HCT116 (cell line): ENCODE results near the gene PRKAG2. TPM values are rescaled to one million over a fixed set of nuclear protein-coding genes. Genes with fewer than 3 reads are reported as not detected.

ENCODE experiments used
- ATAC-seq: fragments of 200-7000 bp; cut with Tn5 transposase; 2 replicates; pipeline ENCODE4 v1.9.1; 2020; ENCODE audit warnings: mild to moderate bottlenecking, moderate library complexity
- BruUV-seq: library from RNA; stranded (reverse); fragments of 400-500 nt; replicated peaks from 2 replicates; lab custom pipeline; 2021; lab: Mats Ljungman, UMichigan
- CTCF ChIA-PET: fragments of 300-600 bp; sonication (Branson Sonifier 250); formaldehyde crosslinking; loops from one replicate; lab custom pipeline; 2021; ENCODE audit warnings: antibody characterized with exemption; lab: Charles Lee
- POLR2A ChIA-PET: fragments of 300-600, 350-600 bp; sonication (Branson Sonifier 250); formaldehyde crosslinking; loops from one replicate; lab custom pipeline; 2021; ENCODE audit warnings: antibody characterized with exemption; lab: Charles Lee
- RAD21 ChIA-PET, 2 experiments: fragments of 300-600 bp; sonication (Branson Sonifier 250); formaldehyde crosslinking; loops; one replicate each; lab custom pipeline; 2023; ENCODE audit warnings: low total read pairs in 2 of 2; ENCODE audit not compliant: uncharacterized antibody in 2 of 2, unreplicated experiment in 2 of 2, low non-redundant PET in 1 of 2; lab: Charles Lee
- DNase-seq: peaks from one replicate; pipeline ENCODE4 v3.0.0-alpha.2; 2010; ENCODE audit warnings: low read depth, low spot score
- H2AFZ ChIP-seq: fragments of 200-600 bp; shearing (Covaris generic), sonication (generic); 2 replicates; pipeline ENCODE4 v1.6.1; 2017; ENCODE audit warnings: low read depth, mixed run types, mixed read lengths, antibody characterized with exemption, low read length; ENCODE audit not compliant: poor library complexity, severe bottlenecking
- H3K27ac ChIP-seq: 2 replicates; pipeline ENCODE4 v1.5.1; 2012; ENCODE audit warnings: low read depth, low read length
- H3K27me3 ChIP-seq: fragments of 200-600 bp; sonication (generic); 2 replicates; pipeline ENCODE4 v1.6.1; 2016; ENCODE audit warnings: mixed run types, low read length, mixed read lengths; ENCODE audit not compliant: insufficient read depth
- H3K36me3 ChIP-seq, 2 experiments: fragments of 200-500 bp in 1 of 2; fragments of 200-600 bp in 1 of 2; sonication (Bioruptor generic) in 1 of 2; sonication (generic) in 1 of 2; 2 replicates each; pipeline versions ENCODE4 v1.5.1 to v1.6.1; 2014 to 2016; ENCODE audit warnings: low read length in 2 of 2, inconsistent platforms in 1 of 2, mixed read lengths in 1 of 2, mixed run types in 1 of 2; ENCODE audit not compliant: insufficient read depth in 2 of 2, control insufficient read depth in 1 of 2
- H3K4me1 ChIP-seq, 2 experiments: fragments of 200-600 bp in 1 of 2; sonication (generic) in 1 of 2; 2 replicates each; pipeline versions ENCODE4 v1.5.1 to v1.6.1; 2012 to 2017; ENCODE audit warnings: low read length in 2 of 2, inconsistent platforms in 1 of 2, mild to moderate bottlenecking in 1 of 2, mixed read lengths in 1 of 2, mixed run types in 1 of 2, moderate library complexity in 1 of 2; ENCODE audit not compliant: insufficient read depth in 2 of 2, control insufficient read depth in 1 of 2
- H3K4me2 ChIP-seq: fragments of 200-600 bp; sonication (generic); 2 replicates; pipeline ENCODE4 v1.6.1; 2017; ENCODE audit warnings: mixed run types, low read length, mixed read lengths
- H3K4me3 ChIP-seq, 2 experiments: fragments of 200-600 bp in 1 of 2; sonication (generic) in 1 of 2; replicated peaks in 1 of 2; 2 replicates each; pipeline ENCODE4 v1.5.1; 2011 to 2016; ENCODE audit warnings: low read length in 2 of 2, control low read depth in 1 of 2, low read depth in 1 of 2, mild to moderate bottlenecking in 1 of 2, mixed read lengths in 1 of 2, mixed run types in 1 of 2
- H3K79me2 ChIP-seq: fragments of 200-600 bp; sonication (generic); 2 replicates; pipeline ENCODE4 v1.6.1; 2017; ENCODE audit warnings: mild to moderate bottlenecking, mixed run types, low read length, moderate library complexity, mixed read lengths; ENCODE audit not compliant: insufficient read depth
- H3K9ac ChIP-seq: fragments of 200-600 bp; sonication (generic); 2 replicates; pipeline ENCODE4 v1.6.1; 2016; ENCODE audit warnings: low read length, mixed read lengths
- H3K9me2 ChIP-seq: fragments of 200-600 bp; sonication (generic), shearing (Covaris generic); 2 replicates; pipeline ENCODE4 v1.6.1; 2017; ENCODE audit warnings: mixed run types, mild to moderate bottlenecking, moderate library complexity; ENCODE audit not compliant: insufficient read depth
- H3K9me3 ChIP-seq, 2 experiments: fragments of 200-500 bp in 1 of 2; fragments of 200-600 bp in 1 of 2; sonication (Bioruptor generic) in 1 of 2; sonication (generic) in 1 of 2; 2 replicates each; pipeline ENCODE4 v1.6.1; 2014 to 2017; ENCODE audit warnings: low read length in 2 of 2, mixed read lengths in 2 of 2, inconsistent platforms in 1 of 2, low read depth in 1 of 2, mild to moderate bottlenecking in 1 of 2, mixed run types in 1 of 2, moderate library complexity in 1 of 2; ENCODE audit not compliant: control insufficient read depth in 1 of 2, insufficient read depth in 1 of 2
- H4K20me1 ChIP-seq: fragments of 200-600 bp; sonication (generic), shearing (Covaris generic); 2 replicates; pipeline ENCODE4 v1.6.1; 2017; ENCODE audit warnings: mixed run types, mild to moderate bottlenecking, moderate library complexity; ENCODE audit not compliant: insufficient read depth
- CEBPB ChIP-seq: IDR thresholded peaks from 2 replicates; pipeline ENCODE4 v1.6.1; 2012; ENCODE audit warnings: low read depth
- EGR1 ChIP-seq: IDR thresholded peaks from 2 replicates; pipeline ENCODE4 v1.6.1; 2012; ENCODE audit warnings: low read depth
- ELF1 ChIP-seq: IDR thresholded peaks from 2 replicates; pipeline ENCODE4 v1.6.1; 2012; ENCODE audit warnings: low read depth, borderline replicate concordance
- EZH2 ChIP-seq: fragments of 200-600 bp; sonication (generic); IDR thresholded peaks from 2 replicates; pipeline ENCODE4 v1.6.1; 2017; ENCODE audit warnings: antibody characterized with exemption, mixed run types
- EZH2phosphoT487 ChIP-seq: fragments of 200-600 bp; IDR thresholded peaks from 2 replicates; pipeline ENCODE4 v1.6.1; 2018; ENCODE audit warnings: antibody characterized with exemption, borderline replicate concordance
- JUND ChIP-seq: IDR thresholded peaks from 2 replicates; pipeline ENCODE4 v1.6.1; 2012
- POLR2AphosphoS5 ChIP-seq: IDR thresholded peaks from 2 replicates; pipeline ENCODE4 v1.6.1; 2011; ENCODE audit warnings: mild to moderate bottlenecking, low read depth, low read length, moderate library complexity
- RAD21 ChIP-seq: IDR thresholded peaks from 2 replicates; pipeline ENCODE4 v1.6.1; 2012; ENCODE audit warnings: low read depth, mild to moderate bottlenecking
- SIN3A ChIP-seq: IDR thresholded peaks from 2 replicates; pipeline ENCODE4 v1.6.1; 2012; ENCODE audit warnings: low read depth
- SRF ChIP-seq: IDR thresholded peaks from 2 replicates; pipeline ENCODE4 v1.6.1; 2012; ENCODE audit warnings: low read depth
- YY1 ChIP-seq: IDR thresholded peaks from 2 replicates; pipeline ENCODE4 v1.6.1; 2011; ENCODE audit warnings: low read length, low read depth, moderate library complexity, mild to moderate bottlenecking; ENCODE audit not compliant: insufficient replicate concordance; ENCODE audit errors: extremely low read depth
- ZFX ChIP-seq: fragments of 450-650 bp; IDR thresholded peaks from 2 replicates; pipeline ENCODE4 v1.6.1; 2017
- intact Hi-C: fragments of 100-400 bp; cut with micrococcal nuclease; formaldehyde crosslinking; loops from 2 replicates; pipeline ENCODE4 v1.10.0; 2022
- total RNA-seq: library from RNA; stranded (reverse); gene quantifications from one replicate; pipeline ENCODE4 v1.2.1, GENCODE V29; 2021; ENCODE audit not compliant: unreplicated experiment
- TF ChIP-seq, protein P1 (sequence below): IDR thresholded peaks from 2 replicates; pipeline ENCODE4 v1.6.1; 2012
- TF ChIP-seq, protein P2 (sequence below): IDR thresholded peaks from 2 replicates; pipeline ENCODE4 v1.6.1; 2012; ENCODE audit warnings: low read depth

The PRKAG2 gene
- total RNA-seq, 1 experiment from 2014 or later: 23.6 TPM

DNA sequence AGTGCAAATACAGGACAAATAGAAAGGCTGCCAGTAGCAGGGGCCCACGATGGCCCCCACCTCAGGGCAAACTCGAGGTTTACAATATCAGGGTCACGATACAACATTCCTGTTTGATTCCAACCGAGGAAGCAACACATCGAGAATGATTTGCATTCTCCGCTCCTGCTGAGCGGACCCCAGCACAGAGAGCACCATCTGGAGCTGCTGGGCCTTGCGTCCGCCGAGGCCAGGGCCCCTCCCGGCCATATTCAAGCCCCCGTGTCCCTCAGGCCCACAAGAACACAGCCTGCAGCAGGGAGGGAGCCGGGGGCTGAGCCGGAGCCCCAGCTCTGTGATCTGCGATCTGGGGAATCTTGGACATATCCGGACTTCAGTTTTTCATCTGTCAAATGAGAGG is 84.3 kb downstream of the PRKAG2 start:
- DNase-seq: no peak
- Histone ChIP-seq H3K9ac (no peak overlapping the region), H3K4me2 (no peak overlapping the region), H3K27me3 (no peaks in the 10 kb centered on the region), H3K36me3 (no peaks in the 10 kb centered on the region), H2AFZ (no peak overlapping the region), H3K9me2 (no peaks in the 10 kb centered on the region), H3K27ac (no peak overlapping the region), H3K4me1 (peaks cover 25 to 39% of the 10 kb centered on the region in 2 experiments), H3K4me3 (no peak overlapping the region), H3K79me2 (no peaks in the 10 kb centered on the region), H3K9me3 (no peaks in the 10 kb centered on the region), H4K20me1 (no peaks in the 10 kb centered on the region)
- ChIA-PET RAD21 (no interaction called here), POLR2A (no interaction called here), CTCF (interaction anchor here (1.5 kb wide), 1 partner anchor 10 kb away, joined by 7 read pairs; no protein-coding TSS in a partner anchor)
- intact Hi-C loops: no loop called here
- TF ChIP-seq, protein P1, sequence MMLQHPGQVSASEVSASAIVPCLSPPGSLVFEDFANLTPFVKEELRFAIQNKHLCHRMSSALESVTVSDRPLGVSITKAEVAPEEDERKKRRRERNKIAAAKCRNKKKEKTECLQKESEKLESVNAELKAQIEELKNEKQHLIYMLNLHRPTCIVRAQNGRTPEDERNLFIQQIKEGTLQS: no peak
- TF ChIP-seq SRF (no peak), ZFX (no peak), SIN3A (no peak), CEBPB (no peak), EGR1 (no peak), EZH2 (no peak), ELF1 (no peak), POLR2AphosphoS5 (no peak), JUND (no peak), YY1 (no peak), RAD21 (no peak), EZH2phosphoT487 (no peak)
- TF ChIP-seq, protein P2, sequence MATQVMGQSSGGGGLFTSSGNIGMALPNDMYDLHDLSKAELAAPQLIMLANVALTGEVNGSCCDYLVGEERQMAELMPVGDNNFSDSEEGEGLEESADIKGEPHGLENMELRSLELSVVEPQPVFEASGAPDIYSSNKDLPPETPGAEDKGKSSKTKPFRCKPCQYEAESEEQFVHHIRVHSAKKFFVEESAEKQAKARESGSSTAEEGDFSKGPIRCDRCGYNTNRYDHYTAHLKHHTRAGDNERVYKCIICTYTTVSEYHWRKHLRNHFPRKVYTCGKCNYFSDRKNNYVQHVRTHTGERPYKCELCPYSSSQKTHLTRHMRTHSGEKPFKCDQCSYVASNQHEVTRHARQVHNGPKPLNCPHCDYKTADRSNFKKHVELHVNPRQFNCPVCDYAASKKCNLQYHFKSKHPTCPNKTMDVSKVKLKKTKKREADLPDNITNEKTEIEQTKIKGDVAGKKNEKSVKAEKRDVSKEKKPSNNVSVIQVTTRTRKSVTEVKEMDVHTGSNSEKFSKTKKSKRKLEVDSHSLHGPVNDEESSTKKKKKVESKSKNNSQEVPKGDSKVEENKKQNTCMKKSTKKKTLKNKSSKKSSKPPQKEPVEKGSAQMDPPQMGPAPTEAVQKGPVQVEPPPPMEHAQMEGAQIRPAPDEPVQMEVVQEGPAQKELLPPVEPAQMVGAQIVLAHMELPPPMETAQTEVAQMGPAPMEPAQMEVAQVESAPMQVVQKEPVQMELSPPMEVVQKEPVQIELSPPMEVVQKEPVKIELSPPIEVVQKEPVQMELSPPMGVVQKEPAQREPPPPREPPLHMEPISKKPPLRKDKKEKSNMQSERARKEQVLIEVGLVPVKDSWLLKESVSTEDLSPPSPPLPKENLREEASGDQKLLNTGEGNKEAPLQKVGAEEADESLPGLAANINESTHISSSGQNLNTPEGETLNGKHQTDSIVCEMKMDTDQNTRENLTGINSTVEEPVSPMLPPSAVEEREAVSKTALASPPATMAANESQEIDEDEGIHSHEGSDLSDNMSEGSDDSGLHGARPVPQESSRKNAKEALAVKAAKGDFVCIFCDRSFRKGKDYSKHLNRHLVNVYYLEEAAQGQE: no peak
- BruUV-seq: no TSS peak
- no peak for ATAC-seq
